Activated CD8-positive, alpha-beta memory T cell treated with anti-CD3 and anti-CD28 coated beads, Interleukin-2, amount 50 U/mL, for 24 hours (primary cell): Measurements from ENCODE around the gene KRTAP22-2.

Experiments
- DNase-seq: peaks from one replicate; pipeline ENCODE4 v3.0.0-alpha.2; 2020; ENCODE audit errors: extremely low read depth

The KRTAP22-2 gene

GRCh38 chr21:30590297-30590696 lies at the start of gene KRTAP22-2:
Gene KRTAP22-2, minus strand, starts transcription at chr21:30590397.
- DNase-seq = no peak

GRCh38 chr21:30638686-30639085 lies 48.5 kb upstream of the KRTAP22-2 start:
- DNase-seq = no peak

GRCh38 chr21:30634906-30635305 lies 44.7 kb upstream of the KRTAP22-2 start, which contains the start of gene KRTAP20-2:
Gene KRTAP20-2, plus strand, starts transcription at chr21:30635206. Its CDS starts 58 bp downstream, at chr21:30635264.
- DNase-seq = no peak

- DNase-seq = no peak
Measured at GRCh38 chr21:30629200-30629599, 39.0 kb upstream of the KRTAP22-2 start.

GRCh38 chr21:30628109-30628508 lies 37.9 kb upstream of the KRTAP22-2 start:
- no peak for DNase-seq

- no peak for DNase-seq
Measured at GRCh38 chr21:30625449-30626165, 35.4 kb upstream of the KRTAP22-2 start.

GRCh38 chr21:30623362-30623761 lies 33.2 kb upstream of the KRTAP22-2 start:
- no peak for DNase-seq

- DNase-seq = no peak
Measured at GRCh38 chr21:30620522-30620921, 30.3 kb upstream of the KRTAP22-2 start, which contains the start of gene KRTAP20-4. Gene KRTAP20-4, plus strand, starts transcription at chr21:30620627.

GRCh38 chr21:30620080-30620479 lies 29.9 kb upstream of the KRTAP22-2 start:
- DNase-seq = no peak

- no peak for DNase-seq
Measured at GRCh38 chr21:30616125-30616524, 25.9 kb upstream of the KRTAP22-2 start, which contains the start of gene KRTAP20-1. Gene KRTAP20-1, plus strand, starts transcription at chr21:30616425. Its CDS starts 30 bp downstream, at chr21:30616455.

- DNase-seq = no peak
Measured at GRCh38 chr21:30615199-30615598, 25.0 kb upstream of the KRTAP22-2 start.

GRCh38 chr21:30613836-30614235 lies 23.6 kb upstream of the KRTAP22-2 start, which contains the start of gene KRTAP6-1:
Gene KRTAP6-1, minus strand, starts transcription at chr21:30613930. Its CDS starts 26 bp downstream, at chr21:30613904.
- no peak for DNase-seq

GRCh38 chr21:30612132-30612531 lies 21.9 kb upstream of the KRTAP22-2 start:
- DNase-seq = no peak

- no peak for DNase-seq
Measured at GRCh38 chr21:30605968-30606367, 15.8 kb upstream of the KRTAP22-2 start.

- DNase-seq = no peak
Measured at GRCh38 chr21:30600787-30601186, 10.6 kb upstream of the KRTAP22-2 start, which contains the start of gene KRTAP22-1. Gene KRTAP22-1, plus strand, starts transcription at chr21:30601087.

GRCh38 chr21:30598802-30599201 lies 8.6 kb upstream of the KRTAP22-2 start, which contains the start of gene KRTAP6-2:
Gene KRTAP6-2, minus strand, starts transcription at chr21:30598902. Its CDS starts 28 bp downstream, at chr21:30598874.
- DNase-seq = no peak

GRCh38 chr21:30592140-30592539 lies 1.9 kb upstream of the KRTAP22-2 start, which contains the start of gene KRTAP6-3:
Gene KRTAP6-3, plus strand, starts transcription at chr21:30592440. Its CDS starts 6 bp downstream, at chr21:30592446.
- DNase-seq = no peak

- DNase-seq = no peak
Measured at GRCh38 chr21:30582870-30583269, 7.3 kb downstream of the KRTAP22-2 start.

- no peak for DNase-seq
Measured at GRCh38 chr21:30580132-30580531, 10.1 kb downstream of the KRTAP22-2 start.

GRCh38 chr21:30579346-30579745 lies 10.9 kb downstream of the KRTAP22-2 start:
- DNase-seq = no peak

GRCh38 chr21:30577766-30578165 lies 12.4 kb downstream of the KRTAP22-2 start:
- DNase-seq = no peak

- DNase-seq = no peak
Measured at GRCh38 chr21:30567617-30568016, 22.6 kb downstream of the KRTAP22-2 start.

GRCh38 chr21:30563630-30564029 lies 26.6 kb downstream of the KRTAP22-2 start:
- no peak for DNase-seq
